Measurements from ENCODE around the gene ZNF324B.

DNA sequence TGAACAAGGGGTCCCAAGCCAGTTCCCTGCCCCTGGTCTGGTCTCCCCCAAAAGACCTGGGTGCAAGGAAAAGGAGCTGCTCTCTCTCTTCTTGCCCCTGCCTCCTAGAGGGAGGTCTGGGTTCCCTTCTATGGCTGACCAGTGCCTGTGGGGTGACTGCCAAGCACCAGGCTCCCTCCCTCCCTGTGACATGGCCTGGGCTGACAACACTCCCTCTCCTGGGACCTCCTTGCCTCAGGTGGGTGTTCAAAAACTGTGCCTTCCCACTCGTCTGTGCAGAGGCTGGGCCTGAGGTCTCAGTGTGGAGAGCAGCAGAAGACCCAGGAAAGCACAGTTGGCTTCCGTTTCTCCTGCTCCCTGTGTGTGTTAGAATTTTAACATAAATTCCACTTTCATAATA, 29.4 kb downstream of the ZNF324B start:
- TF ChIP-seq, protein P1, sequence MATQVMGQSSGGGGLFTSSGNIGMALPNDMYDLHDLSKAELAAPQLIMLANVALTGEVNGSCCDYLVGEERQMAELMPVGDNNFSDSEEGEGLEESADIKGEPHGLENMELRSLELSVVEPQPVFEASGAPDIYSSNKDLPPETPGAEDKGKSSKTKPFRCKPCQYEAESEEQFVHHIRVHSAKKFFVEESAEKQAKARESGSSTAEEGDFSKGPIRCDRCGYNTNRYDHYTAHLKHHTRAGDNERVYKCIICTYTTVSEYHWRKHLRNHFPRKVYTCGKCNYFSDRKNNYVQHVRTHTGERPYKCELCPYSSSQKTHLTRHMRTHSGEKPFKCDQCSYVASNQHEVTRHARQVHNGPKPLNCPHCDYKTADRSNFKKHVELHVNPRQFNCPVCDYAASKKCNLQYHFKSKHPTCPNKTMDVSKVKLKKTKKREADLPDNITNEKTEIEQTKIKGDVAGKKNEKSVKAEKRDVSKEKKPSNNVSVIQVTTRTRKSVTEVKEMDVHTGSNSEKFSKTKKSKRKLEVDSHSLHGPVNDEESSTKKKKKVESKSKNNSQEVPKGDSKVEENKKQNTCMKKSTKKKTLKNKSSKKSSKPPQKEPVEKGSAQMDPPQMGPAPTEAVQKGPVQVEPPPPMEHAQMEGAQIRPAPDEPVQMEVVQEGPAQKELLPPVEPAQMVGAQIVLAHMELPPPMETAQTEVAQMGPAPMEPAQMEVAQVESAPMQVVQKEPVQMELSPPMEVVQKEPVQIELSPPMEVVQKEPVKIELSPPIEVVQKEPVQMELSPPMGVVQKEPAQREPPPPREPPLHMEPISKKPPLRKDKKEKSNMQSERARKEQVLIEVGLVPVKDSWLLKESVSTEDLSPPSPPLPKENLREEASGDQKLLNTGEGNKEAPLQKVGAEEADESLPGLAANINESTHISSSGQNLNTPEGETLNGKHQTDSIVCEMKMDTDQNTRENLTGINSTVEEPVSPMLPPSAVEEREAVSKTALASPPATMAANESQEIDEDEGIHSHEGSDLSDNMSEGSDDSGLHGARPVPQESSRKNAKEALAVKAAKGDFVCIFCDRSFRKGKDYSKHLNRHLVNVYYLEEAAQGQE (IDR thresholded peaks at IDR 0.05; ENCODE audit: insufficient read depth in 1 of 2, low read depth in 2 of 2, low read length in 2 of 2) = no peak
- TF ChIP-seq POLR2AphosphoS5 (IDR thresholded peaks at IDR 0.05; ENCODE audit: low read depth, low read length) (no peak), SIN3A (IDR thresholded peaks at IDR 0.05; ENCODE audit: borderline replicate concordance, insufficient read depth, low read length) (no peak), TAF1 (IDR thresholded peaks at IDR 0.05; ENCODE audit: borderline replicate concordance, insufficient read depth, low read length) (no peak)
